ENCODE data around the gene CYP4F2. TPM values are rescaled to one million over a fixed set of nuclear protein-coding genes. Genes with fewer than 3 reads are reported as not detected.
"Not testable (repeated sequence)": the region's sequence is repeated elsewhere in the genome, so short reads cannot be mapped to it uniquely, and the experiment has no call there.

CYP4F2 gene
- total and polyA plus RNA-seq, 7 donors = 0.04 TPM; not detected in 6

DNA sequence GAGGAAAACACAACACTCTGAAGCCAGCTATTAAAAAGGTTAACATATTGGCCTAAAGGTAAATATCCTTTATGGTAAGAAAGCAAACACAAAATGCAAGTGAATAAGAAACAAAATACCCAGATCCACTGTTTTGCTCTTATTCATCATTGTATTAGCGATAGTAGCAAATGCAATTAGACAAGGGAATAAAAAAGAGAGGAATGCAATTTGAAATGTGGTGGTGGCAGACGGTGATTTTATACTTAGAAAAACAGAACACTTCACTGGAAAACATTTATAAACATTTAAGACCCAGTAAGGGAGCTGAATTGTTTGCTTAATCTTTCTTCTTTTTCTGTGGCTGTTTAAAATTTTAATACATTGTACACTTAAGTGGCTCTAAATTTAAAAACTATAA is 17.2 kb upstream of the CYP4F2 start:
- Histone ChIP-seq H3K4me1 (no peaks in the 10 kb centered on the region), H3K27ac (no peak overlapping the region), H3K4me3 (no peak overlapping the region), H3K36me3 (ENCODE audit: insufficient read depth in 1 of 2, low read depth in 1 of 2) (no peaks in the 10 kb centered on the region), H3K27me3 (ENCODE audit: insufficient read depth in 3 of 3, low read length in 2 of 3) (peaks cover 0 to 22% (median 0%) of the 10 kb centered on the region in 3 donors), H3K9me3 (peaks cover 12% of the 10 kb centered on the region)
- intact Hi-C loops (cut with DNase I) = no loop called here
- WGBS, 3 donors = 72 to 99% (median 81%) methylated on average over 2 of the region's 2 CpGs
- no peak for ATAC-seq
- TF ChIP-seq, protein P1, sequence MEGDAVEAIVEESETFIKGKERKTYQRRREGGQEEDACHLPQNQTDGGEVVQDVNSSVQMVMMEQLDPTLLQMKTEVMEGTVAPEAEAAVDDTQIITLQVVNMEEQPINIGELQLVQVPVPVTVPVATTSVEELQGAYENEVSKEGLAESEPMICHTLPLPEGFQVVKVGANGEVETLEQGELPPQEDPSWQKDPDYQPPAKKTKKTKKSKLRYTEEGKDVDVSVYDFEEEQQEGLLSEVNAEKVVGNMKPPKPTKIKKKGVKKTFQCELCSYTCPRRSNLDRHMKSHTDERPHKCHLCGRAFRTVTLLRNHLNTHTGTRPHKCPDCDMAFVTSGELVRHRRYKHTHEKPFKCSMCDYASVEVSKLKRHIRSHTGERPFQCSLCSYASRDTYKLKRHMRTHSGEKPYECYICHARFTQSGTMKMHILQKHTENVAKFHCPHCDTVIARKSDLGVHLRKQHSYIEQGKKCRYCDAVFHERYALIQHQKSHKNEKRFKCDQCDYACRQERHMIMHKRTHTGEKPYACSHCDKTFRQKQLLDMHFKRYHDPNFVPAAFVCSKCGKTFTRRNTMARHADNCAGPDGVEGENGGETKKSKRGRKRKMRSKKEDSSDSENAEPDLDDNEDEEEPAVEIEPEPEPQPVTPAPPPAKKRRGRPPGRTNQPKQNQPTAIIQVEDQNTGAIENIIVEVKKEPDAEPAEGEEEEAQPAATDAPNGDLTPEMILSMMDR (IDR thresholded peaks at IDR 0.05) = no peak
- DNase-seq = no peak

DNA sequence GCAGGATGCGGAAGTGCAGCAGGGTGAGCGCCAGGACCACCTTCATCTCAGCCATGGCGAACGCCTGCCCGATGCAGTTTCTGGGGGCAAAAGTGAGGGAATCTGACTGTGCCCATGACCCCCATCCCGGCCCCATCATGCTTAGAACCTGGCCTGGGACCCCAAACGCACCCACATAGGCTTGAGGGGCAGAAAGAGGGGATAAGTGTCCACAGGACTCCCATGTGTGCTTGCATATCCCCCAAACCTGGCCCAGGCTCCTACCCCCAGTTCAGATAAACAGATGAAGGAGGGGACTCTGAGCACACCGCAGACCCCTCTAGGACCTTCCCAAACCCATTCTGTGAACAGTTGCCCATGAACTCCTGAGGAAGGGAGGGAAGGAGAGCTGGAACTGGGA is 16.0 kb upstream of the CYP4F2 start:
- ATAC-seq (no peak), DNase-seq (no peak)
- Histone ChIP-seq H3K4me1 (no peaks in the 10 kb centered on the region), H3K27me3 (ENCODE audit: insufficient read depth in 3 of 3, low read length in 2 of 3) (peaks cover 0 to 22% (median 0%) of the 10 kb centered on the region in 3 donors), H3K36me3 (ENCODE audit: insufficient read depth in 1 of 2, low read depth in 1 of 2) (no peaks in the 10 kb centered on the region), H3K27ac (no peak overlapping the region), H3K4me3 (no peak overlapping the region), H3K9me3 (peaks cover 12% of the 10 kb centered on the region)
- intact Hi-C loops (cut with DNase I) = no loop called here
- 87 to 88% (median 88%) methylated on average over 8 of the region's 8 CpGs for WGBS, 3 donors
- TF ChIP-seq, protein P1 (IDR thresholded peaks at IDR 0.05) = no peak

DNA sequence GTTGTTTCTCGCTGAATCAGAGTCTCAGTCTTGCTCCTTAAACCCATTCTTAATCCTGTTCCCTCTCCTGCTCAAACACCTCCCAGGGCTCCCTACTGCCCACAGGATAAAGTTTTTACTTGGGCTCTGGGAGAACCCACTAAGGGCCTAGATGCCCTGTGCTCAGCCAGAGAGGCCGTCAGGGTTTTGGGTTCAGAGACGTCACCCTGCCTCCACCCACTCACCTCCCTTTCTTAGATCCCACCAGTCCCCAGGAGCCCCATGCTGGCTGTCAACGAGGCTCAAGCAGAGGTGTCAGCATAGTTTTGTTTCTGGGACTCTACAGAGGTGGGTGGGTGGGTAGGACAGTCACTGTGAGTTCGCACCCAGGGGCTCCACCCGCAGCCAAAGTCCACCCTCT is 15.5 kb upstream of the CYP4F2 start:
- no peak for DNase-seq
- H3K27ac ChIP-seq = no peak overlapping the region
- no peak overlapping the region for H3K4me3 ChIP-seq
- H3K27me3 ChIP-seq (ENCODE audit: insufficient read depth in 3 of 3, low read length in 2 of 3) = peaks cover 0 to 22% (median 0%) of the 10 kb centered on the region in 3 donors
- no peaks in the 10 kb centered on the region for H3K36me3 ChIP-seq (ENCODE audit: insufficient read depth in 1 of 2, low read depth in 1 of 2)
- TF ChIP-seq, protein P1 (IDR thresholded peaks at IDR 0.05) = no peak
- ATAC-seq = no peak
- intact Hi-C loops (cut with DNase I) = no loop called here
- peaks cover 12% of the 10 kb centered on the region for H3K9me3 ChIP-seq
- H3K4me1 ChIP-seq = no peaks in the 10 kb centered on the region
- 41 to 64% (median 61%) methylated on average over 6 of the region's 6 CpGs for WGBS, 3 donors

DNA sequence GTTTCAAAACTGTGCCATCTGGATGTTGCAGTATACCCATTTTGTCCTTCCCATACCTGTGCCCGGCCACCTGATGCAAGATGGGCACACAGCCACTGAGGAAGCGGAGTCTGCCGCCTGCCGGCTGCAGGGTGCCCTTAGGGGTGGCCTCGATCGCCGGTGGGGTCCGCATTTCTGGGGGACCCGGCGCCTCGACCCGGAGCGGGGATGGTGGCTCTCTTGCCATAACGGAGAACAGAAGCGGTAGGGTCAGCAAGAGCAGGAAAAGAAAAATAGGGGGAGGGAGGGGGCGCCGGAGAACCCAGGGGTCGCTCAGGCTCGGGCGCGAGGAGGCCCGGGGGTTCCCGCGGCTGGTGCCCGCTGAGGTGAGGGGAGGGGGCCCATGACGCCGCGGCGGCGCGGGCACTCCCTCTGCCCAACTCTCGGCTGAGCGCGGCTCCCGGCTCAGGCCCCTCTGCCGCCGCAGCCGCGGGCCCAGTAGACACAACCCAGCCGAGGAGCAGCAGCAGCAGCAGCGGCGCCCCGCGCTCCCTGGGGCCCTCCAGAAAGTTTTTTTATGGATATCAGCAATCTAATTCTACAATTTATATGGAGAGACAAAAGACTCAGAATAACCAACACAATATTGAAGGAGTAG is 13.8 kb upstream of the CYP4F2 start:
- no peak for DNase-seq
- Histone ChIP-seq H3K9me3 (peaks cover 12% of the 10 kb centered on the region), H3K27me3 (ENCODE audit: insufficient read depth in 3 of 3, low read length in 2 of 3) (peaks cover 0 to 22% (median 0%) of the 10 kb centered on the region in 3 donors), H3K4me1 (no peaks in the 10 kb centered on the region), H3K27ac (no peak overlapping the region), H3K4me3 (no peak overlapping the region), H3K36me3 (ENCODE audit: insufficient read depth in 1 of 2, low read depth in 1 of 2) (no peaks in the 10 kb centered on the region)
- intact Hi-C loops (cut with DNase I) = no loop called here
- TF ChIP-seq, protein P1 (IDR thresholded peaks at IDR 0.05) = no peak
- WGBS, 3 donors = 2 to 6% (median 4%) methylated on average over 38 to 44 of the region's 44 CpGs
- ATAC-seq = no peak

DNA sequence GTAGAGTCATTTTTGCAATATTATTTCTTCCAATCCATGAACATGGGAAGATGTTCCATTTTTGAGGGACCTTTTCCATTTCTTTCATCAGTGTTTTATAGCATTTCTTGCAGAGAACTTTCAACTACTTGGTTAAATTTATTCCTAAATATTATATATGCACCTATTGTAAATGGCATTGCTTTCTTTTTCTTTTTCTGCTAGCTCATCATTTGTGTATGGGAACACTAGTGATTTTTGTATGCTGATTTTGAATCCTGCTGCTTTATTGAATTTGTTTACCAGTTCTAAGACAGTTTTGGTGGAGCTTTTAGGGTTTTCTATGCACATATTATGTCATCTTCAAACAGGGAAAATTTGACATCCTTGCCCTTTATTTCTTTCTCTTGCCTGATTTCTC is 7.2 kb upstream of the CYP4F2 start:
- no peaks in the 10 kb centered on the region for H3K4me1 ChIP-seq
- intact Hi-C loops (cut with DNase I) = no loop called here
- ATAC-seq (no peak), DNase-seq (no peak)
- H3K4me3 ChIP-seq = no peak overlapping the region
- no peak overlapping the region for H3K27ac ChIP-seq
- TF ChIP-seq, protein P1 (IDR thresholded peaks at IDR 0.05) = no peak
- H3K36me3 ChIP-seq (ENCODE audit: insufficient read depth in 1 of 2, low read depth in 1 of 2) = no peaks in the 10 kb centered on the region
- H3K9me3 ChIP-seq = peaks cover 4% of the 10 kb centered on the region
- peaks cover 0 to 2% (median 0%) of the 10 kb centered on the region in 3 donors for H3K27me3 ChIP-seq (ENCODE audit: insufficient read depth in 3 of 3, low read length in 2 of 3)

DNA sequence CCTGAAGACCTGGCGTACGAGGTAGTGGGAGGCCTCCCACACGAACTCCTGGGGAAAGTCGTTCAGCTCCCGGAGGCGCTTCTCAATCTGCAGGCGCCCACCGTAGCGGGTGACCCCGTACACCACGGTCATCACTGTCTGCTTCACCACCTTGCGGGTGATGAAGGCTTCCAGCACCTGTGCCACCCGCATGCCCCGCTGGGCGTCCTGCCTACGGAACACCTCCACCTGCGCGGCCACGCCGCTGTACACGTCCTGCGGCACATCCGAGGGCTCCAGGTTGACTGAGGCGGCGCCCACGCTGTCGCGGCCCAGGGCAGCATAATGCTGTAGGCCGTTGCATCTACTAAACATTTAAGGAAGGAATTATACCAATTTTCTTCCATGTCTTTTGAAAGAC is 5.0 kb upstream of the CYP4F2 start:
- H3K27ac ChIP-seq; H3K9me3 ChIP-seq; intact Hi-C loops (cut with DNase I); DNase-seq; ATAC-seq; H3K4me3 ChIP-seq; H3K36me3 ChIP-seq (ENCODE audit: insufficient read depth in 1 of 2, low read depth in 1 of 2); H3K4me1 ChIP-seq; H3K27me3 ChIP-seq (ENCODE audit: insufficient read depth in 3 of 3, low read length in 2 of 3): not testable (repeated sequence)
- WGBS, 3 donors = 89 to 91% (median 89%) methylated on average over 29 of the region's 29 CpGs

All from psoas muscle (tissue), 8 donors.